Measurements from ENCODE around the gene TDRD5.

Gene TDRD5

DNA sequence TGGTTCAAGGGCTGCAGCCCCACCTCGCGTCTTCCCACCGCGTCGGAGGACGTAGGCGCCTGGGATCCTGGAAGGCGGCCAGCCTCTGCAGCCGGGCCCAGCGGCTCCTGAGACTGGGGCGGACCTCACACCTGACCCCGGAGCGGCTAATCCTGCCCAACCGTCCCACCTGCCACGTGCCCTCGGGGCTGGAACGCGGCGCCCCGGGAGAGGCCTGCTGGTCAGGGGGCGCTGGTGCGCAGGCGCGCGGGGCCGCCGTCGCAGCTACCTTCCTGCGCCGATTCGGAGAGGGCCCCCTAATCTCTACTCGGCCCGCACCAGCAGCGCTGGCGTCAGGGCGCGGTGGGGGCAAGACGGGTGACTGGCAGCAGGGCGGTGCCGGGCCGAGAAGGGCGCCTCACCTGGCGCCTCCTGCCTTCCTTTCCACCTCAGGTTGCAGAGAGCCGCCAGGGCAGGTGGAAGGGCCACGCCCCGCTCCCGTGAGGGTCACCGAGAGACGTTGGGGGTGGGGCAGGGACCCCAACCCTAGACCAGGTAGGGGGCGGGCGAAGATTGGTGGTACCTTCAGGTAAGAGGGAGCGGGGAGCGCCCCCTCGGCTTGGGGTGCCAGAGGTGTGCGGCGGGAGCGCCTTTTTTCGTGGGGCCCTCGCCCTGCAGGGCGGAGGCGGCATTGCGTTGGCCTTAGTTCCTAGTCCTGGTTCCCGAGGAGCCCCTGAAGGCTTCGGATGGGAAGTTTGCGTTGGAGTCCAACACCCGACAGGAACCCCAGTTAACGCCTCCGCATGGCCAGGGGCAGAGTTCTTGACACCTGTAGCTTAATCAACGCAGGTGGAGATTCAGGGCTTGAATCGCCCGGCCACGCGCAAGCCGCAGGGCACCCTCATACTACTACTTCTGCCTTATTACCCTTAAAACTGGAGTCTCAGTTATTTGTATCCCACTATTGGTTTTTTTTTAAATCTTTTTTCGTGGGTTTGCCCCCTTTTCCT, at the start of gene TDRD5:
TSS of gene TDRD5 (plus strand) at position 241 of the 989 bp plus-strand sequence. CDS start 784 bp downstream, outside the sequence.
- DNase-seq (ENCODE audit: low spot score), result peak; percentile 65

- DNase-seq (ENCODE audit: low spot score), result no peak
Observed at GRCh38 chr1:179545321-179545720, 46.3 kb upstream of the TDRD5 start.

DNA sequence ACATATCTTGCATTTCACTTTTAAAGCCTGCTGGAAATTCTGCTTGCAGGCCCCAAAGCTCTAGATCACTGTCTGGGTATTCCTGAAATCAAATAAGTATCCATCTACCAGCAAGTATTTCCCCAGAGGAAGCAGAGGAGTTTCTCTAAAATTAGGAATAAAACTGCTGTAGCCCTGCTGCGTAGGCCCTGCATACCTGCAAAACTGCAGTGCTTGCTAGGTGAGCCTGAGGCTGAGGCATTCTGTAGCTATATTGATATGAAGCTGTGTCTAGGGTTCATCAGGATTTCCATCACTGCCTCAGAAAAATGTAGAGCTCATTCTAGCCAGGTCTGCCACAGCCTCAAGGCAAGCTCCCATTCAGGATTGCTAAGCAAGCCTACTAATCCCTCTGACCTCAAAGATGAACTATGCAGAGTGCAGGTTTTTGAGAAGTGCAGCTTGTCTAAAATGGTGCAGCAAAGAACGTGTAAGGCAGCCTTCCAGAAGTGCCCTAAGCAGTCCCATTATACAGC, 44.6 kb upstream of the TDRD5 start:
- DNase-seq (ENCODE audit: low spot score), result no peak

GRCh38 chr1:179548666-179549367, 42.8 kb upstream of the TDRD5 start:
- no peak for DNase-seq (ENCODE audit: low spot score)

GRCh38 chr1:179549368-179549700, 42.3 kb upstream of the TDRD5 start:
- no peak for DNase-seq (ENCODE audit: low spot score)

DNA sequence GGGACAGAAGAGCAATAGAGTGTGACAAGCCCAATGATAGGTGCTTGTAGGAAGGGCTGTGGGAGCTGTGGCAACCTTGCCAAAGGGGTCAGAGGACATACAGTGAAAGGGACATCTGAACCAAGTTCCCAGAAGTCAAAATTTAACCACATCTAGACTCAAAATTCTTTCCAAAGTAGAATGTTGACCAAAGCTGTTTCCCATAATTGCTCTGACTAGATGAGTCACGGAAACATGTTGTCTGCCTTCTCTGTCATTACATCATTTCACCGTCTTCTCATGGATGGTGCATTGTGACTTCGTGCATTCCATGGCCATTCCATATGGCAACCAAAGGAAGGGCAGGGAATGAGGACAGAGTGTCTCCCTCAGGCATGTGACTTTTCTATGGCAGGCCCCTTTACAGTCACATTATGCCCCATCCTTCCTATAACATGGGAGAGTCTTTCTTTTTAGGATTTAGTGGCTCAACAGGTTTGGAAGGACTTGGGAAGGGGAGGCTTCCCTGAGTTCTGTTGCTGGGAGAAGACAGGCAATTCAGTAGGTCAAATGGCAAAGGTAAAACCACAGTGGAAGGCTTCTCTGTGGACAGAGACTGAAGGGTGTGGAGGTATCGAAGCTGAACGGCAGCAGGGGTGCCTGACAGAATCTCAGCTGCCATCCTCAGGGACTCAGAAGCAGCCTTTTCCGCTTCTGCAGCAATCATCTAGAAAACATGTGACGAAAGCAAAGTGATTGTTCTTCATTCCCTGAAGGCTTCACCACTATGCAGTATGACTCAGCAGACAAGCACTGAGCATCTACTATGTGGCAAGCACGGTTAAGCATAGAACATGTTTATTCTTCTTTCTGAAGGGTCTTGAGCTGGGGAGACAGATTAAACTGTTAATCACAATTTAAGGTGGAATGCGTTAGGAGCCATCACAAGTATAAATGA, 40.6 kb upstream of the TDRD5 start:
- DNase-seq (ENCODE audit: low spot score), result peak; percentile 33

DNA sequence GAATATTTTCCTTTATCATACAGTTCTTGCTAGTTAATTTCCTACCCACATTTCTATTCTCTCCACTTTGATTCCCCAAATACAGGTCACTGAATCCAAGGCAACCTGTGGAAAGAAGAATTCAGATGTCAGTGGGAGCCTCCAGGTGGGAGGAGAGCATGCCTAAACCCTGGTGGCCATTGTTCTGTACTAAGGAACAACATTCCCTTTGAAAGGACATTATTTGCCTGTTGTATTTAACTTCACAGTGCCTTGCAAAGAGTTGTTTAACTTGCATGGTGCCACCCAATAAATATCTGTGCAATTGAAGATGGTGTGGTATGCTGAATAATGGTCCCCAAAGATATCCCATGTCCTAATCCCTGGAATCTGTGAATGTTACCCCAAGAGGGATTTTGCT, 37.2 kb upstream of the TDRD5 start:
- no peak for DNase-seq (ENCODE audit: low spot score)

GRCh38 chr1:179558078-179558477, 33.6 kb upstream of the TDRD5 start:
- no peak for DNase-seq (ENCODE audit: low spot score)

GRCh38 chr1:179575497-179576314, 15.9 kb upstream of the TDRD5 start, which contains the start of gene NPHS2:
Gene NPHS2 (minus strand): TSS chr1:179575948. CDS start chr1:179575864, 84 bp downstream.
- no peak for DNase-seq (ENCODE audit: low spot score)

DNA sequence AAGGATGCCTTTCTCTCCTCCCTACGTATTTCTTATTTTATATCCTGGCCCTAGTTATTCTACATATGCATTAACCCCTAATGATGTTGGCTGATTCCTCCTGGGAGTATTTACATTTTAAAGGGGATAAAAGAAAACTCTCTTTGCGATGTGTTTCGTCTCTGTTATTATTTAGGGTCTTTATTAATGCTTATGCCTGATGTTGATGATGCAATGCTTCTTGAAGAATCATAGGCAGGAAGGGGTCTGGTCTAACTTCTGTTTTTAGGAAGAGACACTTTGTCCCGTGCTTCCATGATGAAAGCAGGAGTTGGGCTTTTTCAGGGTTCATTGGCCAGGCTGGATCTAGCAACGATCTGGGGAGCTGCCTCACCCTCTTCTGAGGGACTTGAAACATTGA, 15.1 kb upstream of the TDRD5 start:
- no peak for DNase-seq (ENCODE audit: low spot score)

- no peak for DNase-seq (ENCODE audit: low spot score)
Observed at GRCh38 chr1:179583771-179584320, 7.8 kb upstream of the TDRD5 start.

DNA sequence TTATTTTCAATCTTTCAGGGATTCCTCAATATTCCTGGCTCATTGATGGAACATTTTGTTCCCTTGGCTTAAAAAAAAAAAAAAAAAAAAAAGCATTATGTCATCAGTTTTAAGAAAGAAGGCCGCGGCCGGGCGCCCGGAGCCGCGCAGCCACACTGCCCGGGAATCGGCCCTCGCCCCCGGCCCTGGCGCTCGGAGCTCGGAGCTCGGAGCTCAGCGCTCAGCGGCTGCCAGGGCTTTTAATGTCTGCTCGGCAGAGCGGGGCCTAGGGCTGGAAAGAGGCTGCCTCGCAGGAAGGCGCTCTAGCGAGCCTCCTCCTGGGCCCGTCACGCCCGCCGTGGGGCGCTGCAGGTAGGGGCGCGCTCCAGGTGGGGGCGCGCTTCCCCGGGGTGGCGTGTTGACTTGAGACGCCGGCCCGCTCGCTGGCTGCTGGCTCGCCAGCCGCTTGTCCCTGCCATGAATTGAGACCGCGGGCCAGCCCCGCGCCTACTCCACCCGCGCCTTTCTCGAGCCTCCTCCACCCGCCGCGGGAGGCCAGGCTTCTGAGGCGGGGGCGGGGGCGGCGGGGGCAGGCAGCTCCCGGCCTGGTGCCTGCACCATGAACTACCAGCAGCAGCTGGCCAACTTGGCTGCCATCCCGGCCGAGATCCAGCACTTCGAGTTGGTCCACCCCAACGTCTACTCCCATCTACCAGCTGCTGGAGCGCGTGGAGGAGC, 5.4 kb upstream of the TDRD5 start:
- peak; percentile 36 for DNase-seq (ENCODE audit: low spot score)

GRCh38 chr1:179587336-179587735, 4.3 kb upstream of the TDRD5 start:
- DNase-seq (ENCODE audit: low spot score), result no peak

- DNase-seq (ENCODE audit: low spot score), result no peak
Observed at GRCh38 chr1:179588425-179589024, 3.1 kb upstream of the TDRD5 start.

- DNase-seq (ENCODE audit: low spot score), result no peak
Observed at GRCh38 chr1:179589509-179589908, 2.1 kb upstream of the TDRD5 start.

GRCh38 chr1:179590671-179591070, 961 bp upstream of the TDRD5 start:
- no peak for DNase-seq (ENCODE audit: low spot score)

DNA sequence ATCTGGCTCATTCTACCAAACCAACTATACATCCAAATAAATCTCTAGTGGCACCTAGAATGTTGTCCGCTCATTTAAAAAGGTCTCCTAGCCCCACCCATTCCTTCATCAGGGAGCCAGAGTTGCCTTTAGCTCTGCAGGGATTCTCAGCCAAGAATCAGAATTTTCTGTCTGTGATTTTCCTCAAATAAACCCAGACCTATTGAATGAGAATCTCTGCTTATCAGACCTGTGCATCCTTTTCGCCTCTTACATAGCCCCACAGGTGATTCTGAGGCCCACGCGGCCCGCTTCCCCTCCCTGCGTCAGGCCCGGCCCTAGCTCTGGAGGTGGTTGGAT, 410 bp upstream of the TDRD5 start:
- DNase-seq (ENCODE audit: low spot score), result no peak

- DNase-seq (ENCODE audit: low spot score), result no peak
Observed at GRCh38 chr1:179598631-179599030, 7.0 kb downstream of the TDRD5 start.

DNA sequence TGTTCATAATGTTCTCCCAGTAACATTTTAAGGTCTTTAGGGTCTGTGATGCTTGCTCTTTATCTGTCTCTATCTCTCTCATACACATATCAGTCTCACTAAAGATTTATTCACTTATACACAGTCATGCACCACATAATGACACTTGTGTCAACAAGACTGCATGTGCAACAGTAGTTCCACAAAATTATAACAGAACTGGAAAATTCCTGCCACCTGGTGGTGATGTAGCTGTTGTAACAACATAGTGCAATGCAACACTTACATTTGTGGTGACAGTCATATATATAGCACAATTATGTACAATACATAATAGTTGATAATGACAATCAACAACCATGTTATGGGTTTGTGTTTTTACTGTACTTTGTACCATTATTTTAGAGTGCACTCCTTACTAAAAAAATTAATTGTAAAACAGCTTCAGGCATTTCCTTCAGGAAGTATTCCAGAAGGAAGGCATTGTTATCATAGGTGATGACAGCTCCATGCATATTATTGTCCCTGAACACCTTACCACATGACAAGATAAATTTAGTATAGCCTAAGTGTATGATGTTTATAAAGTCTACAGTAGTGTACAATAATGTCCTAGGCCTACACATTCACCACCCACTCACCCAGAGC, 8.1 kb downstream of the TDRD5 start:
- DNase-seq (ENCODE audit: low spot score), result no peak
